ENCODE results near the gene PLD4. TPM values are rescaled to one million over a fixed set of nuclear protein-coding genes. Genes with fewer than 3 reads are reported as not detected.

Gene PLD4
- total and polyA plus RNA-seq, 4 experiments from 2014 or later: 0.68 TPM; not detected in 3

GRCh38 chr14:104977681-104978653 lies 53.3 kb downstream of the PLD4 start, which contains the start of gene AHNAK2:
Gene AHNAK2, minus strand, starts transcription at chr14:104978374. Its CDS starts 137 bp downstream, at chr14:104978237.
- H3K36me3 Mint-ChIP-seq: no peaks in the 10 kb centered on the region
- Histone ChIP-seq H3K36me3 (ENCODE audit: insufficient read depth, low read length) (no peaks in the 10 kb centered on the region), H3K4me3 (ENCODE audit: low read length in 2 of 2) (peak within 1 kb of the TSS in 1 of 2 donors; percentile 1), H3K4me1 (ENCODE audit: insufficient read depth, low read length) (peaks cover 17% of the 10 kb centered on the region), H3K9me3 (ENCODE audit: control insufficient read depth in 1 of 2, low read length in 2 of 2) (no peaks in the 10 kb centered on the region), H3K27ac (ENCODE audit: low read depth, low read length) (no peak within 1 kb of the TSS), H3K27me3 (ENCODE audit: insufficient read depth, low read length) (peaks cover 13% of the 10 kb centered on the region)
- CTCF ChIA-PET (ENCODE audit: partially characterized antibody): interaction anchor here (1.0 to 7.1 kb wide), 3 partner anchors 60 to 67 kb away, joined by 3 to 162 read pairs (median 13); no protein-coding TSS in a partner anchor
- H3K27me3 Mint-ChIP-seq: peaks cover 8 to 16% of the 10 kb centered on the region in 2 donors
- intact Hi-C loops (cut with micrococcal nuclease): loop anchor here (2.0 to 5.0 kb wide), 4 partner anchors 34 to 109 kb away; partner anchors contain the start of gene CDCA4
- H3K9me3 Mint-ChIP-seq: peaks cover 0 to 2% (median 0%) of the 10 kb centered on the region in 8 donors
- POLR2A ChIA-PET (ENCODE audit: partially characterized antibody): interaction anchor here (1.2 kb wide), 1 partner anchor 75 kb away, joined by 3 read pairs; no protein-coding TSS in a partner anchor
- peak within 1 kb of the TSS; percentile 80 to 87 (median 84) for H3K4me3 Mint-ChIP-seq
- peak in 4 of 5 donors; percentile 26 to 42 (median 36) for DNase-seq
- H3K4me1 Mint-ChIP-seq: peaks cover 4 to 26% (median 13%) of the 10 kb centered on the region in 4 donors
- peak within 1 kb of the TSS in 5 of 7 donors; percentile 32 to 83 (median 59) for H3K27ac Mint-ChIP-seq

GRCh38 chr14:104978746-104979691 lies 54.3 kb downstream of the PLD4 start:
- Histone ChIP-seq H3K36me3 (ENCODE audit: insufficient read depth, low read length) (no peaks in the 10 kb centered on the region), H3K4me3 (ENCODE audit: low read length in 2 of 2) (no peak overlapping the region), H3K4me1 (ENCODE audit: insufficient read depth, low read length) (peaks cover 17% of the 10 kb centered on the region), H3K27me3 (ENCODE audit: insufficient read depth, low read length) (peaks cover 13% of the 10 kb centered on the region), H3K9me3 (ENCODE audit: control insufficient read depth in 1 of 2, low read length in 2 of 2) (no peaks in the 10 kb centered on the region), H3K27ac (ENCODE audit: low read depth, low read length) (no peak overlapping the region)
- POLR2A ChIA-PET (ENCODE audit: partially characterized antibody): interaction anchor here (1.2 kb wide), 1 partner anchor 74 kb away, joined by 3 read pairs; no protein-coding TSS in a partner anchor
- intact Hi-C loops (cut with micrococcal nuclease): loop anchor here (5.0 kb wide), 1 partner anchor 33 kb away; no protein-coding TSS in a partner anchor
- peaks cover 0 to 2% (median 0%) of the 10 kb centered on the region in 8 donors for H3K9me3 Mint-ChIP-seq
- H3K27ac Mint-ChIP-seq: peak overlapping the region in 2 of 7 donors; percentile 71 to 83
- H3K27me3 Mint-ChIP-seq: peaks cover 8 to 16% of the 10 kb centered on the region in 2 donors
- no peak for DNase-seq
- H3K4me3 Mint-ChIP-seq: peak overlapping the region in 7 of 8 donors; percentile 0 to 63 (median 43)
- H3K4me1 Mint-ChIP-seq: peaks cover 4 to 26% (median 13%) of the 10 kb centered on the region in 4 donors
- CTCF ChIA-PET (ENCODE audit: partially characterized antibody): interaction anchor here (1.0 to 2.0 kb wide), 2 partner anchors 59 to 66 kb away, joined by 3 to 13 read pairs; no protein-coding TSS in a partner anchor
- H3K36me3 Mint-ChIP-seq: no peaks in the 10 kb centered on the region

- Histone ChIP-seq H3K4me1 (ENCODE audit: insufficient read depth, low read length) (peaks cover 17% of the 10 kb centered on the region), H3K27me3 (ENCODE audit: insufficient read depth, low read length) (peaks cover 13% of the 10 kb centered on the region), H3K36me3 (ENCODE audit: insufficient read depth, low read length) (no peaks in the 10 kb centered on the region), H3K9me3 (ENCODE audit: control insufficient read depth in 1 of 2, low read length in 2 of 2) (no peaks in the 10 kb centered on the region), H3K4me3 (ENCODE audit: low read length in 2 of 2) (no peak overlapping the region), H3K27ac (ENCODE audit: low read depth, low read length) (no peak overlapping the region)
- Mint-ChIP-seq H3K9me3 (peaks cover 0 to 2% (median 0%) of the 10 kb centered on the region in 8 donors), H3K4me3 (peak overlapping the region in 6 of 8 donors; percentile 0 to 38 (median 24)), H3K27me3 (peaks cover 8 to 16% of the 10 kb centered on the region in 2 donors), H3K4me1 (peaks cover 6 to 26% (median 15%) of the 10 kb centered on the region in 4 donors), H3K27ac (peak overlapping the region in 3 of 7 donors; percentile 4 to 53 (median 51)), H3K36me3 (no peaks in the 10 kb centered on the region)
- DNase-seq: no peak
- ChIA-PET POLR2A (ENCODE audit: partially characterized antibody) (interaction anchor here (1.2 kb wide), 1 partner anchor 73 kb away, joined by 3 read pairs; no protein-coding TSS in a partner anchor), CTCF (ENCODE audit: partially characterized antibody) (interaction anchor here (2.0 kb wide), 1 partner anchor 65 kb away, joined by 13 read pairs; no protein-coding TSS in a partner anchor)
- intact Hi-C loops (cut with micrococcal nuclease): loop anchor here (5.0 kb wide), 1 partner anchor 32 kb away; no protein-coding TSS in a partner anchor
Observed at GRCh38 chr14:104979758-104980610, 55.3 kb downstream of the PLD4 start.

GRCh38 chr14:104980611-104981531 lies 56.2 kb downstream of the PLD4 start:
- peaks cover 8 to 16% of the 10 kb centered on the region in 2 donors for H3K27me3 Mint-ChIP-seq
- H3K9me3 ChIP-seq (ENCODE audit: control insufficient read depth in 1 of 2, low read length in 2 of 2): no peaks in the 10 kb centered on the region
- H3K4me1 ChIP-seq (ENCODE audit: insufficient read depth, low read length): peaks cover 17% of the 10 kb centered on the region
- intact Hi-C loops (cut with micrococcal nuclease): no loop called here
- H3K4me3 ChIP-seq (ENCODE audit: low read length in 2 of 2): no peak overlapping the region
- peaks cover 13% of the 10 kb centered on the region for H3K27me3 ChIP-seq (ENCODE audit: insufficient read depth, low read length)
- H3K9me3 Mint-ChIP-seq: peaks cover 0 to 2% (median 0%) of the 10 kb centered on the region in 8 donors
- no peak overlapping the region for H3K4me3 Mint-ChIP-seq
- POLR2A ChIA-PET (ENCODE audit: partially characterized antibody): interaction anchor here (1.0 kb wide), 1 partner anchor 40 kb away, joined by 4 read pairs; the partner anchor contains the start of gene CDCA4
- CTCF ChIA-PET (ENCODE audit: partially characterized antibody): interaction anchor here (2.4 kb wide), 1 partner anchor 64 kb away, joined by 15 read pairs; no protein-coding TSS in a partner anchor
- H3K27ac Mint-ChIP-seq: no peak overlapping the region
- H3K4me1 Mint-ChIP-seq: peaks cover 5 to 26% (median 13%) of the 10 kb centered on the region in 4 donors
- no peaks in the 10 kb centered on the region for H3K36me3 ChIP-seq (ENCODE audit: insufficient read depth, low read length)
- peak in 1 of 5 donors; percentile 33 for DNase-seq
- H3K27ac ChIP-seq (ENCODE audit: low read depth, low read length): no peak overlapping the region
- H3K36me3 Mint-ChIP-seq: no peaks in the 10 kb centered on the region

- peaks cover 0 to 2% (median 0%) of the 10 kb centered on the region in 8 donors for H3K9me3 Mint-ChIP-seq
- H3K4me1 Mint-ChIP-seq: peaks cover 3 to 19% (median 11%) of the 10 kb centered on the region in 4 donors
- Histone ChIP-seq H3K27me3 (ENCODE audit: insufficient read depth, low read length) (peaks cover 8% of the 10 kb centered on the region), H3K36me3 (ENCODE audit: insufficient read depth, low read length) (no peaks in the 10 kb centered on the region), H3K4me3 (ENCODE audit: low read length in 2 of 2) (no peak overlapping the region), H3K9me3 (ENCODE audit: control insufficient read depth in 1 of 2, low read length in 2 of 2) (no peaks in the 10 kb centered on the region), H3K27ac (ENCODE audit: low read depth, low read length) (no peak overlapping the region), H3K4me1 (ENCODE audit: insufficient read depth, low read length) (peaks cover 20% of the 10 kb centered on the region)
- H3K27me3 Mint-ChIP-seq: peaks cover 5 to 11% of the 10 kb centered on the region in 2 donors
- DNase-seq: peak in 1 of 5 donors; percentile 35
- CTCF ChIA-PET (ENCODE audit: partially characterized antibody): interaction anchor here (2.4 kb wide), 1 partner anchor 63 kb away, joined by 15 read pairs; no protein-coding TSS in a partner anchor
- no peak overlapping the region for H3K4me3 Mint-ChIP-seq
- no peaks in the 10 kb centered on the region for H3K36me3 Mint-ChIP-seq
- peak overlapping the region in 2 of 7 donors; percentile 32 to 48 for H3K27ac Mint-ChIP-seq
- POLR2A ChIA-PET (ENCODE audit: partially characterized antibody): interaction anchor here (1.0 kb wide), 1 partner anchor 39 kb away, joined by 4 read pairs; the partner anchor contains the start of gene CDCA4
- intact Hi-C loops (cut with micrococcal nuclease): no loop called here
Observed at GRCh38 chr14:104981699-104982541, 57.2 kb downstream of the PLD4 start.
